Left ventricle myocardium inferior (tissue), 1 donor: Measurements from ENCODE around the gene STX5. TPM values are rescaled to one million over a fixed set of nuclear protein-coding genes. Genes with fewer than 3 reads are reported as not detected.
"Not testable (repeated sequence)": the region's sequence is repeated elsewhere in the genome, so short reads cannot be mapped to it uniquely, and the experiment has no call there.

Experiments used
- DNase-seq: peaks from one replicate; pipeline ENCODE4 v3.0.0-alpha.2; 2020
- H3K27ac ChIP-seq: fragments of 200-600 bp; replicated peaks from 2 replicates; pipeline ENCODE4 v1.8.0; 2021
- H3K27me3 ChIP-seq: fragments of 200-600 bp; 2 replicates; pipeline ENCODE4 v1.8.0; 2021; ENCODE audit warnings: low read depth
- H3K36me3 ChIP-seq: fragments of 200-600 bp; 2 replicates; pipeline ENCODE4 v1.8.0; 2021
- H3K4me1 ChIP-seq: fragments of 200-600 bp; 2 replicates; pipeline ENCODE4 v1.8.0; 2021
- H3K4me3 ChIP-seq: fragments of 200-600 bp; 2 replicates; pipeline ENCODE4 v1.8.0; 2021; ENCODE audit warnings: mild to moderate bottlenecking, moderate library complexity
- H3K9me3 ChIP-seq: fragments of 200-600 bp; replicated peaks from 2 replicates; pipeline ENCODE4 v1.8.0; 2021
- CTCF ChIP-seq: fragments of 200-600 bp; IDR thresholded peaks from 2 replicates; pipeline ENCODE4 v1.8.0; 2021; ENCODE audit warnings: antibody characterized with exemption, mild to moderate bottlenecking, borderline replicate concordance
- intact Hi-C: fragments of 100-400 bp; cut with micrococcal nuclease; formaldehyde crosslinking; loops from one replicate; pipeline ENCODE4 v1.11.0; 2022
- total RNA-seq: library from RNA; stranded (reverse); fragmentation: NEBNext Ultra II Directional; extraction: Animal tissue kit (Norgen Biotek cat#: 25700); gene quantifications from one replicate; pipeline ENCODE4 v1.2.1, GENCODE V29; 2021
- donor health status: DM: no; HTN: yes; CAD: no; lungs with severe emphysema.

The STX5 gene
- total RNA-seq, 1 donor from 2014 or later: 16.7 TPM

- DNase-seq: no peak
- H3K4me3 ChIP-seq: no peak overlapping the region
- TF ChIP-seq CTCF: no peak
- no peaks in the 10 kb centered on the region for H3K9me3 ChIP-seq
- H3K4me1 ChIP-seq: peaks cover 25% of the 10 kb centered on the region
- intact Hi-C loops: no loop called here
- no peaks in the 10 kb centered on the region for H3K36me3 ChIP-seq
- H3K27me3 ChIP-seq: no peaks in the 10 kb centered on the region
- no peak overlapping the region for H3K27ac ChIP-seq
Observed at GRCh38 chr11:62876712-62877111, 44.9 kb upstream of the STX5 start.

DNA sequence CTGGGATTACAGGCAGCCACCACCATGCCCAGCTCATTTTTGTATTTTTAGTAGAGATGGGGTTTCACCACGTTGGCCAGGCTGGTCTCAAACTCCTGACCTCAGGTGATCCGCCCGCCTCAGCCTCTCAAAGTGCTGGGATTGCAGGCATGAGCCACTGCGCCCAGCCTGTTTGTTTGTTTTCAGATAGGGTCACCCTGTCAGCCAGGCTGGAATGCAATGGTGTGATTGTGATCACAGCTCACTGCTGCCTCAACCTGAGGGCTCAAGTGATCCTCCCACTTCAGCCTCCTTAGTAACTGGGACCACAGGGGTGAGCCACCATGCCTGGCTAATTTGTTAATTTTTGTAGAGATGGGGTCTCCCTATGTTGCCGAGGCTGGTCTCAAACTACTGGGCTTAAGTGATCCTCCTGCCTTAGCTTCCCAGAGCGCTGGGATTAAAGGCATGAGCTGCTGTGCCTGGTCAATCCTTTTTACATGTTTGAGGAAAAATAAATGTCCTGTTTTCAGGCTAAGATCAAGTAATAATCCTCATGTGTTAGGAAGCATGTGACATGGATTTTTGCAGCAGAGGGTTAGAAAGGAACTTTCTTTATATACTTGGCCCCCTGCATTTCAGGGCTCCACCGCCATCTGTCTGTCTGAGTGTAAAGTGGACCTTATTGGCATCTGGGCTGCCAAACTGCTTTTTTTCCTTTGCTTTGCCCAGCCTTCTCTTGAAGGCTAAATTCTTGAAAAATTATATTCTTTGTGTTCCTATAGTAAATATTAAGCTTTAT lies 44.0 kb upstream of the STX5 start:
- no peaks in the 10 kb centered on the region for H3K9me3 ChIP-seq
- H3K4me1 ChIP-seq: peaks cover 18% of the 10 kb centered on the region
- no peaks in the 10 kb centered on the region for H3K27me3 ChIP-seq
- TF ChIP-seq CTCF: no peak
- intact Hi-C loops: no loop called here
- no peak for DNase-seq
- H3K36me3 ChIP-seq: no peaks in the 10 kb centered on the region
- H3K4me3 ChIP-seq: no peak overlapping the region
- H3K27ac ChIP-seq: no peak overlapping the region

GRCh38 chr11:62874851-62875250 lies 43.0 kb upstream of the STX5 start:
- no peaks in the 10 kb centered on the region for H3K27me3 ChIP-seq
- H3K9me3 ChIP-seq: no peaks in the 10 kb centered on the region
- no peak overlapping the region for H3K4me3 ChIP-seq
- intact Hi-C loops: no loop called here
- H3K4me1 ChIP-seq: peaks cover 9% of the 10 kb centered on the region
- no peak for TF ChIP-seq CTCF
- DNase-seq: no peak
- H3K27ac ChIP-seq: no peak overlapping the region
- no peaks in the 10 kb centered on the region for H3K36me3 ChIP-seq

DNA sequence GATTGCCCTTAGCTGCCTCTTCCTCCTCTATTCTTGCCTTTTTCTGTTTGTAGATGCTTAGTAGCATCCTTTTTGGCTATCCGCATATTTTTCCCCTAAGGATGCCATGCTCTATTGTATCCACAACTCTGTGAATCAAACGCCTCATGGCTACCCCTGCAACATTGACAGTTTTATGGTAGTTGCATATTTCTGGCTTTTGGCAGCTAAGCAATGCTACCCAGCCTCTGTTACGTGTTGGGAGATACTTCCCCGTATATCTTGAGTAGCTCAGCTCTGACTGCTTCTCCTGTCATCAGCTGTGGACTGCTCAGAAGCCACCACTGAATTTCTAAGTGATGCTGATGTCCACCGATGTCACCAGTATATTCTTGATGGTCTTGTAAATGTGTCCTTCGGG lies 33.8 kb upstream of the STX5 start:
- Histone ChIP-seq H3K9me3 (no peaks in the 10 kb centered on the region), H3K4me1 (no peaks in the 10 kb centered on the region), H3K27me3 (no peaks in the 10 kb centered on the region), H3K36me3 (no peaks in the 10 kb centered on the region), H3K4me3 (no peak overlapping the region), H3K27ac (no peak overlapping the region)
- no peak for DNase-seq
- TF ChIP-seq CTCF: no peak
- intact Hi-C loops: no loop called here

DNA sequence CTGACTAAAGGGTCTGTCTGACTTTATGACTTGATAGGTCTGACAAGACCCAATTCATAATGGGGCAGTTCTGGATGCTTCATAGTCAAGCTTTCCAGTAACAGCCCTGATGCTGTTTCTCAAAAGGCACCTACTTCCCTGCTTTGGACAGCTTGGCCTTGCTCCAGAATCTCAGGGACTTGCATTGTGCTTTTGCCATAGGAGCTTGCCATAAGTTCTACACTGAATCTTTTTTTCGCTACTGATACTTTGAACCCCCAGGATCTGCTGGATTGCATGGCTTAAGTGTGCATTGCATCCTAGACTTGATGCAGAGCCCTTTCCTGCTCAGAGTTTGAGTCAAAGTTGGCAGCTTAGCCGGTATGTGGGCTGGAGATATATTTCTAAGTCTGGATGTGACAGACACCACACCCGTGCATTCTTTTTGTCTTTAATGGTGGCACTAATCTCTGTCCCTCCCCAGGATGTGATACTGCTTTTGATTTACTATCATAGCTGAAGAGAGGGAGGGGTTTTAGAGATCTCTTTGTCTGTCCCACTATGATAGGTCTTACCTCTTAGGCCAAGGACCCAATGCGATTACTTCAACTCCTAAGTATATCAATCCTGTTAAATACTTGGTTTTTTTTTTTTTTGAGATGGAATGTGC lies 32.0 kb upstream of the STX5 start:
- DNase-seq: no peak
- no peaks in the 10 kb centered on the region for H3K36me3 ChIP-seq
- H3K4me3 ChIP-seq: no peak overlapping the region
- no peaks in the 10 kb centered on the region for H3K27me3 ChIP-seq
- no peak overlapping the region for H3K27ac ChIP-seq
- intact Hi-C loops: loop anchor here (5.0 kb wide), 1 partner anchor 77 kb away; the partner anchor contains the start of gene TMEM179B
- H3K4me1 ChIP-seq: no peaks in the 10 kb centered on the region
- H3K9me3 ChIP-seq: no peaks in the 10 kb centered on the region
- TF ChIP-seq CTCF: no peak

DNA sequence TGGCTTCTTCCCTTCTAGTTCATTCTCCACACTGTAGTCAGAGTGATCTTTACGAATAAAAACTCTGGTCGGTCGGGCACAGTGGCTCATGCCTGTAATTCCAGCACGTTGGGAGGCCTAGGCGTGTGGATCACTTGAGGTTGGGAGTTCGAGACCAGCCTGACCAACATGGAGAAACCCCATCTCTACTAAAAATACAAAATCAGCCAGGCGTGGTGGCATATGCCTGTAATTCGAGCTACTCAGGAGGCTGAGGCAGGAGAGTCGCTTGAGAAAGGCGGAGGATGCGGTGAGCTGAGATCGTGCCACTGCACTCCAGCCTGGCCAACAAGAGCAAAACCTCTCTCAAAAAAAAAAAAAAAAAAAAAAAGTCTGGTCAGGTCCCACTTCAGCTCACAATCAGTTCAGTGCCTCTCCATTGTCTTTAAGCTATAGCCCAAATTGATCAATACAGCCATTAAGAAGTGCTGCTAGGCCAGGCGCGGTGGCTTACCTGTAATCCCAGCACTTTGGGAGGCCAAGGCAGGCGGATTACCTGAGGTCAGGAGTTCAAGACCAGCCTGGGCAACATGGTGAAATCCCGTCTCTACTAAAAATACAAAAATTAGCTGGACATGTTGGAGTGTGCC lies 29.8 kb upstream of the STX5 start:
- not testable (repeated sequence) for DNase-seq, H3K36me3 ChIP-seq, H3K27ac ChIP-seq, H3K4me1 ChIP-seq, H3K27me3 ChIP-seq, H3K4me3 ChIP-seq, H3K9me3 ChIP-seq
- intact Hi-C loops: loop anchor here (5.0 kb wide), 1 partner anchor 74 kb away; the partner anchor contains the start of gene TMEM179B
